A673 (cell line): Measurements from ENCODE around the gene PINLYP.

Source experiments
- EZH2 ChIP-seq: fragments of 200-600 bp; sonication (generic); IDR thresholded peaks from 2 replicates; pipeline ENCODE4 v1.6.1; 2017; ENCODE audit warnings: borderline replicate concordance, low read depth, mild to moderate bottlenecking, mixed read lengths, antibody characterized with exemption, low read length; ENCODE audit not compliant: poor library complexity, severe bottlenecking
- TF ChIP-seq, protein P1 (sequence below): fragments of 300-800, 200-600 bp; sonication (generic); conservative IDR thresholded peaks from 2 replicates; pipeline ENCODE4 v1.5.1; 2017; ENCODE audit warnings: low read depth, mild to moderate bottlenecking, antibody characterized with exemption, low read length, moderate library complexity, mixed read lengths

DNA sequence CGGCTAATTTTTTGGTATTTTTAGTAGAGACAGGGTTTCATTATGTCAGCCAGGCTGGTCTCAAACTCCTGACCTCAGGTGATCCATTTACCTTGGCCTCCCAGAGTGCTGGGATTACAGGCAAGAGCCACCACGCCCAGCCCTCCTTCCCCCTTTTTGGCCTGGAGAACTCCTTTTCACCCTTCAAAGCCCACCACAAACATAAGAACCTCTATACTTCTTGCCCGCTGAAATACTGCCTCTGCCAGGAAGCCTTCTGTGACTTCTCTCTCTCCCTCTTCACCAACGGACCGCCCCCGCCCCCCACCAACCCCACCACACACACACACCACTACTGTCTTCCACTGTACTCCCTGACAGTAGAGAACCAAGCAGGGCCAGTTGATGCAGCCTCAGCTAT lies 41.4 kb downstream of the PINLYP start:
- TF ChIP-seq, protein P1, sequence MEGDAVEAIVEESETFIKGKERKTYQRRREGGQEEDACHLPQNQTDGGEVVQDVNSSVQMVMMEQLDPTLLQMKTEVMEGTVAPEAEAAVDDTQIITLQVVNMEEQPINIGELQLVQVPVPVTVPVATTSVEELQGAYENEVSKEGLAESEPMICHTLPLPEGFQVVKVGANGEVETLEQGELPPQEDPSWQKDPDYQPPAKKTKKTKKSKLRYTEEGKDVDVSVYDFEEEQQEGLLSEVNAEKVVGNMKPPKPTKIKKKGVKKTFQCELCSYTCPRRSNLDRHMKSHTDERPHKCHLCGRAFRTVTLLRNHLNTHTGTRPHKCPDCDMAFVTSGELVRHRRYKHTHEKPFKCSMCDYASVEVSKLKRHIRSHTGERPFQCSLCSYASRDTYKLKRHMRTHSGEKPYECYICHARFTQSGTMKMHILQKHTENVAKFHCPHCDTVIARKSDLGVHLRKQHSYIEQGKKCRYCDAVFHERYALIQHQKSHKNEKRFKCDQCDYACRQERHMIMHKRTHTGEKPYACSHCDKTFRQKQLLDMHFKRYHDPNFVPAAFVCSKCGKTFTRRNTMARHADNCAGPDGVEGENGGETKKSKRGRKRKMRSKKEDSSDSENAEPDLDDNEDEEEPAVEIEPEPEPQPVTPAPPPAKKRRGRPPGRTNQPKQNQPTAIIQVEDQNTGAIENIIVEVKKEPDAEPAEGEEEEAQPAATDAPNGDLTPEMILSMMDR = no peak
- TF ChIP-seq EZH2 = no peak
